SK-N-SH (cell line): Measurements from ENCODE around the gene MAPRE3. TPM values are rescaled to one million over a fixed set of nuclear protein-coding genes. Genes with fewer than 3 reads are reported as not detected.

Source experiments
- CTCF ChIA-PET: fragments of 300-600, 350-600 bp; formaldehyde crosslinking; extraction: SDS; loops from one replicate; lab custom pipeline; 2021; lab: Yijun Ruan, JAX
- POLR2A ChIA-PET: fragments of 350-600 bp; sonication (Branson Sonifier 250); formaldehyde crosslinking; extraction: SDS; loops from one replicate; lab custom pipeline; 2020; ENCODE audit warnings: antibody characterized with exemption, inconsistent platforms; lab: Yijun Ruan, JAX
- DNase-seq: peaks from one replicate; pipeline ENCODE4 v3.0.0; 2012
- H2AFZ ChIP-seq: fragments of 200-600 bp; sonication (generic); 2 replicates; pipeline ENCODE4 v1.8.1; 2016; ENCODE audit warnings: antibody characterized with exemption, mild to moderate bottlenecking, low read depth
- H3F3A ChIP-seq: fragments of 200-600 bp; sonication (generic); replicated peaks from 2 replicates; pipeline ENCODE3; 2016; ENCODE audit warnings: antibody characterized with exemption, mild to moderate bottlenecking; ENCODE audit not compliant: insufficient read depth
- H3K27ac ChIP-seq, 2 experiments: fragments of 200-500 bp in 1 of 2; fragments of 200-600 bp in 1 of 2; sonication (Bioruptor generic) in 1 of 2; sonication (generic), shearing (Covaris generic) in 1 of 2; 2 replicates each; pipeline versions ENCODE4 v1.5.1 to v1.6.1; 2014 to 2016; ENCODE audit warnings: low read depth in 2 of 2, inconsistent platforms in 1 of 2, low read length in 1 of 2, mild to moderate bottlenecking in 1 of 2, mixed read lengths in 1 of 2
- H3K27me3 ChIP-seq: fragments of 200-600 bp; sonication (generic), shearing (Covaris generic); 2 replicates; pipeline ENCODE4 v1.6.1; 2016; ENCODE audit warnings: mixed run types; ENCODE audit not compliant: insufficient read depth
- H3K36me3 ChIP-seq, 2 experiments: fragments of 200-500 bp in 1 of 2; fragments of 200-600 bp in 1 of 2; sonication (Bioruptor generic) in 1 of 2; sonication (generic) in 1 of 2; replicated peaks in 1 of 2; 2 replicates each; pipeline versions ENCODE3 to v1.5.1; 2014 to 2016; ENCODE audit warnings: low read length in 1 of 2, mild to moderate bottlenecking in 1 of 2; ENCODE audit not compliant: insufficient read depth in 2 of 2, control insufficient read depth in 1 of 2
- H3K4me1 ChIP-seq, 2 experiments: fragments of 200-500 bp in 1 of 2; fragments of 200-600 bp in 1 of 2; sonication (Bioruptor generic) in 1 of 2; sonication (generic), shearing (Covaris generic) in 1 of 2; 2 replicates each; pipeline versions ENCODE4 v1.5.1 to v1.6.1; 2014 to 2016; ENCODE audit warnings: low read depth in 1 of 2, low read length in 1 of 2, mixed run types in 1 of 2; ENCODE audit not compliant: insufficient read depth in 2 of 2, control insufficient read depth in 1 of 2
- H3K4me2 ChIP-seq: fragments of 200-600 bp; sonication (generic), shearing (Covaris generic); 2 replicates; pipeline ENCODE4 v1.6.1; 2017; ENCODE audit warnings: mixed run types
- H3K4me3 ChIP-seq, 2 experiments: fragments of 200-500 bp in 1 of 2; fragments of 200-600 bp in 1 of 2; sonication (Bioruptor generic) in 1 of 2; sonication (generic), shearing (Covaris generic) in 1 of 2; 2 replicates each; pipeline versions ENCODE4 v1.5.1 to v1.8.1; 2014 to 2016; ENCODE audit warnings: low read depth in 2 of 2, inconsistent platforms in 1 of 2, low read length in 1 of 2, mild to moderate bottlenecking in 1 of 2, mixed read lengths in 1 of 2, moderate library complexity in 1 of 2
- H3K79me2 ChIP-seq: fragments of 200-600 bp; sonication (generic); 2 replicates; pipeline ENCODE4 v1.8.1; 2017; ENCODE audit warnings: mild to moderate bottlenecking; ENCODE audit not compliant: insufficient read depth
- H3K9ac ChIP-seq: fragments of 200-600 bp; sonication (generic); 2 replicates; pipeline ENCODE4 v1.6.1; 2017; ENCODE audit warnings: mixed run types
- H3K9me2 ChIP-seq: fragments of 200-600 bp; sonication (generic); 2 replicates; pipeline ENCODE4 v1.6.1; 2017; ENCODE audit warnings: mixed run types
- H3K9me3 ChIP-seq: fragments of 200-600 bp; sonication (generic); 2 replicates; pipeline ENCODE4 v1.6.1; 2017; ENCODE audit warnings: mixed run types, mild to moderate bottlenecking, moderate library complexity
- H4K20me1 ChIP-seq: fragments of 200-600 bp; sonication (generic); 2 replicates; pipeline ENCODE4 v1.6.1; 2017; ENCODE audit warnings: mild to moderate bottlenecking, mixed run types; ENCODE audit not compliant: insufficient read depth
- CHD2 ChIP-seq: fragments of 150-350 bp; IDR thresholded peaks from 2 replicates; pipeline ENCODE4 v1.6.1; 2018; ENCODE audit warnings: low read length; ENCODE audit not compliant: partially characterized antibody
- EZH2phosphoT487 ChIP-seq: fragments of 200-600 bp; sonication (generic); IDR thresholded peaks from 2 replicates; pipeline ENCODE4 v1.6.1; 2017; ENCODE audit warnings: low read depth, mixed run types, mild to moderate bottlenecking, antibody characterized with exemption, moderate library complexity, borderline replicate concordance
- FOSL2 ChIP-seq: IDR thresholded peaks from 2 replicates; pipeline ENCODE4 v1.4.0; 2012; ENCODE audit warnings: low read depth, mild to moderate bottlenecking, moderate library complexity, borderline replicate concordance
- FOXJ3 ChIP-seq: sonication (generic); formaldehyde crosslinking; IDR thresholded peaks from 2 replicates; pipeline ENCODE4 v1.5.1; 2020; ENCODE audit warnings: mild to moderate bottlenecking, missing genetic modification reagents
- IRF3 ChIP-seq: fragments of 150-350 bp; IDR thresholded peaks from 2 replicates; pipeline ENCODE4 v1.6.1; 2016; ENCODE audit warnings: mild to moderate bottlenecking, low read depth, low read length
- MXI1 ChIP-seq: IDR thresholded peaks from 2 replicates; pipeline ENCODE4 v1.6.1; 2012; ENCODE audit warnings: mild to moderate bottlenecking, low read depth, low read length, improper control_type of control experiment
- NFIC ChIP-seq: IDR thresholded peaks from 2 replicates; pipeline ENCODE4 v1.4.0; 2012; ENCODE audit warnings: borderline replicate concordance
- NRF1 ChIP-seq: IDR thresholded peaks from 2 replicates; pipeline ENCODE4 v1.6.1; 2012; ENCODE audit warnings: low read depth, mild to moderate bottlenecking, low read length
- PBX3 ChIP-seq: IDR thresholded peaks from 2 replicates; pipeline ENCODE4; 2012
- RAD21 ChIP-seq: IDR thresholded peaks from 2 replicates; pipeline ENCODE4 v1.6.1; 2012; ENCODE audit warnings: mild to moderate bottlenecking, low read length
- SMC3 ChIP-seq: IDR thresholded peaks from 2 replicates; pipeline ENCODE4 v1.6.1; 2012; ENCODE audit warnings: low read depth, low read length, improper control_type of control experiment
- TAF1 ChIP-seq: IDR thresholded peaks from 2 replicates; pipeline ENCODE4 v1.6.1; 2012; ENCODE audit warnings: low read depth, mild to moderate bottlenecking, low read length, moderate library complexity, borderline replicate concordance
- TCF12 ChIP-seq: IDR thresholded peaks from 2 replicates; pipeline ENCODE4 v1.4.0; 2012
- TEAD4 ChIP-seq: IDR thresholded peaks from 2 replicates; pipeline ENCODE4 v1.4.0; 2012; ENCODE audit warnings: mild to moderate bottlenecking, borderline replicate concordance; ENCODE audit not compliant: insufficient read depth
- ZBTB33 ChIP-seq: IDR thresholded peaks from 2 replicates; pipeline ENCODE4 v1.4.0; 2012; ENCODE audit warnings: low read depth, borderline replicate concordance
- WGBS: methylation state at CpG from one replicate; pipeline ENCODE4 v1.1.6; 2017; ENCODE audit warnings: low lambda C conversion rate; 5-methylcytosine and 5-hydroxymethylcytosine counted together
- polyA plus RNA-seq, 3 experiments: library from polyadenylated mRNA; depleted of rRNA; stranded (reverse); fragments of >200 nt; gene quantifications; 2 replicates each; pipeline ENCODE4 v1.2.3, GENCODE V29; 2012

The MAPRE3 gene
- polyA plus RNA-seq, 1 of the 3 experiments (the other 2 are of a cell fraction): 24.4 TPM

- TF ChIP-seq IRF3 (no peak), FOSL2 (peak; percentile 92), CHD2 (no peak), NRF1 (no peak), ZBTB33 (peak; percentile 61; the same call in 1 of the 2 replicates), TEAD4 (peak; percentile 85), TAF1 (no peak), TCF12 (peak; percentile 90), FOXJ3 (no peak), MXI1 (no peak)
These were observed 17.8 kb downstream of the MAPRE3 start (continued) for GRCh38 chr2:26988058-26988860.

GRCh38 chr2:26989156-26989555 is 18.7 kb downstream of the MAPRE3 start:
- POLR2A ChIA-PET: no interaction called here
- Histone ChIP-seq H3K36me3 (no peaks in the 10 kb centered on the region), H3K4me1 (peaks cover 0 to 17% of the 10 kb centered on the region in 2 experiments; a peak in 3 of 4 replicates), H3K79me2 (no peaks in the 10 kb centered on the region), H3K9ac (no peak overlapping the region)
- WGBS: 43% methylated on average over 8 of the region's 8 CpGs
- TF ChIP-seq NFIC (no peak), CHD2 (no peak), TCF12 (no peak), EZH2phosphoT487 (no peak), PBX3 (peak; percentile 22; the same call in 1 of the 2 replicates), SMC3 (no peak), RAD21 (no peak)
- TF ChIP-seq, all 33 proteins: peak for 1
- Histone ChIP-seq H3K9me2 (no peaks in the 10 kb centered on the region), H3K27me3 (no peaks in the 10 kb centered on the region), H3K4me2 (peak overlapping the region; percentile 60), H4K20me1 (peaks cover 16% of the 10 kb centered on the region), H3F3A (peaks cover 24% of the 10 kb centered on the region), H3K4me3 (peak overlapping the region in 1 of 2 experiments; percentile 15; a peak in 1 of 4 replicates), H3K9me3 (no peaks in the 10 kb centered on the region), H2AFZ (no peak overlapping the region), H3K27ac (peak overlapping the region in 1 of 2 experiments; percentile 72; a peak in 2 of 4 replicates)
- CTCF ChIA-PET: interaction anchor here (1.2 to 25.8 kb wide), 4 partner anchors 27 to 143 kb away, joined by 4 to 257 read pairs (median 9); no protein-coding TSS in a partner anchor
- no peak for DNase-seq
